Liver (tissue), 9 donors: ENCODE measurements around the gene SPTBN4. TPM values are rescaled to one million over a fixed set of nuclear protein-coding genes. Genes with fewer than 3 reads are reported as not detected.

Source experiments
- DNase-seq: peaks from one replicate; pipeline ENCODE4 v3.0.0-alpha.2; 2017; ENCODE audit warnings: low spot score
- H3K27ac ChIP-seq, 2 donors: one replicate each; pipeline ENCODE4 v1.7.0; 2013; ENCODE audit warnings: inconsistent platforms in 2 of 2, low read length in 2 of 2, control low read depth in 1 of 2, low read depth in 1 of 2, mild to moderate bottlenecking in 1 of 2
- H3K27me3 ChIP-seq, 4 donors: one replicate each; pipeline versions ENCODE4 v1.6.1 to v1.7.0; 2013; ENCODE audit warnings: low read length in 3 of 4, inconsistent platforms in 1 of 4, mild to moderate bottlenecking in 1 of 4, moderate library complexity in 1 of 4; ENCODE audit not compliant: control insufficient read depth in 4 of 4, insufficient read depth in 4 of 4
- H3K36me3 ChIP-seq, 4 donors: one replicate each; pipeline versions ENCODE4 v1.6.1 to v1.7.0; 2013; ENCODE audit warnings: low read length in 3 of 4, mild to moderate bottlenecking in 3 of 4, low read depth in 1 of 4, moderate library complexity in 1 of 4; ENCODE audit not compliant: control insufficient read depth in 4 of 4, insufficient read depth in 3 of 4
- H3K4me1 ChIP-seq, 4 donors: one replicate each; pipeline versions ENCODE4 v1.6.1 to v1.7.0; 2013; ENCODE audit warnings: low read length in 3 of 4, mild to moderate bottlenecking in 3 of 4, moderate library complexity in 1 of 4; ENCODE audit not compliant: control insufficient read depth in 4 of 4, insufficient read depth in 4 of 4
- H3K4me3 ChIP-seq, 3 donors: one replicate each; pipeline versions ENCODE4 v1.6.1 to v1.7.0; 2013; ENCODE audit warnings: low read length in 3 of 3, control low read depth in 1 of 3, low read depth in 1 of 3, mild to moderate bottlenecking in 1 of 3
- H3K9ac ChIP-seq, 2 donors: one replicate each; pipeline ENCODE4 v1.7.0; 2013; ENCODE audit warnings: low read length in 2 of 2, mild to moderate bottlenecking in 2 of 2, moderate library complexity in 2 of 2, control low read depth in 1 of 2, low read depth in 1 of 2
- H3K9me3 ChIP-seq, 4 donors: one replicate each; pipeline versions ENCODE4 v1.6.1 to v1.7.0; 2013; ENCODE audit warnings: low read length in 3 of 4; ENCODE audit not compliant: control insufficient read depth in 4 of 4
- ATF3 ChIP-seq: IDR thresholded peaks from 2 replicates; pipeline ENCODE4 v1.6.1; 2016; ENCODE audit warnings: antibody characterized with exemption
- CTCF ChIP-seq: fragments of 150-350 bp; IDR thresholded peaks from 2 replicates; pipeline ENCODE4 v1.5.1; 2017; ENCODE audit warnings: improper control_type of control experiment, low read depth, low read length; ENCODE audit not compliant: missing input control
- EGR1 ChIP-seq, 2 donors: IDR thresholded peaks; 2 replicates each; pipeline ENCODE4 v1.6.1; 2016 to 2018; ENCODE audit warnings: antibody characterized with exemption in 2 of 2, low read depth in 2 of 2
- FOXA1 ChIP-seq: IDR thresholded peaks from 2 replicates; pipeline ENCODE4 v1.6.1; 2016; ENCODE audit warnings: antibody characterized with exemption
- FOXA2 ChIP-seq: IDR thresholded peaks from 2 replicates; pipeline ENCODE4 v1.6.1; 2016; ENCODE audit warnings: antibody characterized with exemption
- GABPA ChIP-seq, 2 donors: IDR thresholded peaks in 1 of 2; conservative IDR thresholded peaks in 1 of 2; 2 replicates each; pipeline ENCODE4 v1.6.1; 2016; ENCODE audit warnings: antibody characterized with exemption in 2 of 2, mild to moderate bottlenecking in 1 of 2, moderate library complexity in 1 of 2
- HNF4A ChIP-seq, 2 donors: conservative IDR thresholded peaks; 2 replicates each; pipeline ENCODE4 v1.6.1; 2016; ENCODE audit warnings: antibody characterized with exemption in 2 of 2, mild to moderate bottlenecking in 2 of 2
- HNF4G ChIP-seq: IDR thresholded peaks from 2 replicates; pipeline ENCODE4 v1.6.1; 2016; ENCODE audit warnings: antibody characterized with exemption
- JUND ChIP-seq, 2 donors: IDR thresholded peaks; 2 replicates each; pipeline ENCODE4 v1.6.1; 2016; ENCODE audit warnings: antibody characterized with exemption in 2 of 2
- MAX ChIP-seq: IDR thresholded peaks from 2 replicates; pipeline ENCODE4 v1.6.1; 2016; ENCODE audit warnings: antibody characterized with exemption
- NR2F2 ChIP-seq: IDR thresholded peaks from 2 replicates; pipeline ENCODE4 v1.6.1; 2016; ENCODE audit warnings: antibody characterized with exemption
- RAD21 ChIP-seq, 2 donors: IDR thresholded peaks; 2 replicates each; pipeline ENCODE4 v1.6.1; 2016; ENCODE audit warnings: antibody characterized with exemption in 2 of 2, mild to moderate bottlenecking in 2 of 2
- REST ChIP-seq: IDR thresholded peaks from 2 replicates; pipeline ENCODE4 v1.6.1; 2016; ENCODE audit warnings: antibody characterized with exemption, mild to moderate bottlenecking
- RXRA ChIP-seq, 2 donors: IDR thresholded peaks; 2 replicates each; pipeline ENCODE4 v1.6.1; 2017 to 2018; ENCODE audit warnings: antibody characterized with exemption in 2 of 2, mild to moderate bottlenecking in 1 of 2
- TAF1 ChIP-seq: conservative IDR thresholded peaks from 2 replicates; pipeline ENCODE4 v1.6.1; 2016; ENCODE audit warnings: antibody characterized with exemption, mild to moderate bottlenecking
- YY1 ChIP-seq: IDR thresholded peaks from 2 replicates; pipeline ENCODE4 v1.6.1; 2016; ENCODE audit warnings: antibody characterized with exemption, mild to moderate bottlenecking
- ZBTB33 ChIP-seq: IDR thresholded peaks from 2 replicates; pipeline ENCODE4 v1.6.1; 2016; ENCODE audit warnings: antibody characterized with exemption
- WGBS: extraction: QIAGEN DNeasy Blood & Tissue Kit; methylation state at CpG from one replicate; pipeline ENCODE4 v1.1.7; 2013; 5-methylcytosine and 5-hydroxymethylcytosine counted together
- polyA plus RNA-seq, 2 donors: library from polyadenylated mRNA; stranded (reverse) in 1 of 2; unstranded in 1 of 2; fragments of 200-250 nt in 1 of 2; fragments of >200 nt in 1 of 2; fragmentation: Nextera tagmentation in 1 of 2; extraction: Ambion mirVana in 1 of 2; gene quantifications; one replicate each; pipeline versions ENCODE4 v1.2.1 to v1.2.3, GENCODE V29; 2013 to 2015
- total RNA-seq, 2 donors: library from RNA; depleted of rRNA; stranded (reverse); fragments of >200 nt; gene quantifications; one replicate each; pipeline ENCODE4 v1.2.3, GENCODE V29; 2014
- donor health status: healthy.
- donor health status: healthy.
- donor health status: healthy.
- donor health status: healthy.
- donor health status: healthy.

The SPTBN4 gene
- total and polyA plus RNA-seq, 4 donors, result 0.13 to 1.1 (median 0.62) TPM

- H3K4me1 ChIP-seq, result peaks cover 0 to 11% (median 10%) of the 10 kb centered on the region in 4 donors
- H3K9ac ChIP-seq, result no peak overlapping the region
- H3K27ac ChIP-seq, result no peak overlapping the region
- no peaks in the 10 kb centered on the region for H3K9me3 ChIP-seq
- TF ChIP-seq GABPA (IDR thresholded peaks at IDR 0.05 in 1 of 2, conservative IDR thresholded peaks at IDR 0.05 in 1 of 2), result no peak
- 94% methylated on average over 5 of the region's 5 CpGs for WGBS
- no peaks in the 10 kb centered on the region for H3K27me3 ChIP-seq
- H3K4me3 ChIP-seq, result no peak overlapping the region
- DNase-seq, result no peak
- peaks cover 2 to 14% (median 7%) of the 10 kb centered on the region in 4 donors for H3K36me3 ChIP-seq
These were observed 9.8 kb upstream of the SPTBN4 start for GRCh38 chr19:40457048-40457447.

GRCh38 chr19:40457953-40458596, 8.7 kb upstream of the SPTBN4 start:
- Histone ChIP-seq H3K27ac (no peak overlapping the region), H3K4me3 (no peak overlapping the region), H3K9me3 (no peaks in the 10 kb centered on the region), H3K9ac (no peak overlapping the region), H3K4me1 (peaks cover 0 to 17% (median 14%) of the 10 kb centered on the region in 4 donors), H3K36me3 (peaks cover 2 to 14% (median 7%) of the 10 kb centered on the region in 4 donors), H3K27me3 (no peaks in the 10 kb centered on the region)
- DNase-seq, result no peak
- 92% methylated on average over 27 of the region's 27 CpGs for WGBS
- TF ChIP-seq CTCF (no peak), FOXA2 (no peak), ATF3 (no peak)

GRCh38 chr19:40458597-40458974, 8.2 kb upstream of the SPTBN4 start:
- Histone ChIP-seq H3K36me3 (peaks cover 2 to 14% (median 3%) of the 10 kb centered on the region in 4 donors), H3K4me1 (peaks cover 0 to 21% (median 17%) of the 10 kb centered on the region in 4 donors)
- WGBS, result 98% methylated on average over 3 of the region's 3 CpGs
- TF ChIP-seq TAF1 (no peak), ZBTB33 (no peak), NR2F2 (no peak), HNF4G (no peak), RXRA (IDR thresholded peaks at IDR 0.05) (no peak), JUND (IDR thresholded peaks at IDR 0.05) (no peak), FOXA2 (no peak), YY1 (no peak), FOXA1 (no peak), CTCF (no peak), ATF3 (no peak), GABPA (IDR thresholded peaks at IDR 0.05 in 1 of 2, conservative IDR thresholded peaks at IDR 0.05 in 1 of 2) (no peak), HNF4A (conservative IDR thresholded peaks at IDR 0.05) (no peak), EGR1 (IDR thresholded peaks at IDR 0.05; ENCODE audit: low read depth in 2 of 2) (no peak), RAD21 (IDR thresholded peaks at IDR 0.05) (no peak), MAX (no peak), REST (no peak)

More at GRCh38 chr19:40458597-40458974, 8.2 kb upstream of the SPTBN4 start:
- Histone ChIP-seq H3K27me3 (no peaks in the 10 kb centered on the region), H3K9ac (no peak overlapping the region), H3K27ac (no peak overlapping the region), H3K4me3 (no peak overlapping the region), H3K9me3 (no peaks in the 10 kb centered on the region)
- DNase-seq, result no peak
